ENCODE data around the gene C3orf18.

GRCh38 chr3:50572158-50572557, 4.6 kb upstream of the C3orf18 start:
- TF ChIP-seq SUZ12 (IDR thresholded peaks at IDR 0.05; ENCODE audit: extremely low read depth, insufficient read depth, insufficient read length) (no peak), YY1 (IDR thresholded peaks at IDR 0.05; ENCODE audit: insufficient read depth, insufficient read length) (no peak)

Data from NT2/D1 (cell line).